NCI-H748 (cell line): ENCODE results near the gene DYNLRB2.

Experiments
- DNase-seq: peaks from one replicate; lab custom pipeline; 2025; ENCODE audit not compliant: unreplicated experiment; lab: John Stamatoyannopoulos, UW

Gene DYNLRB2

DNA sequence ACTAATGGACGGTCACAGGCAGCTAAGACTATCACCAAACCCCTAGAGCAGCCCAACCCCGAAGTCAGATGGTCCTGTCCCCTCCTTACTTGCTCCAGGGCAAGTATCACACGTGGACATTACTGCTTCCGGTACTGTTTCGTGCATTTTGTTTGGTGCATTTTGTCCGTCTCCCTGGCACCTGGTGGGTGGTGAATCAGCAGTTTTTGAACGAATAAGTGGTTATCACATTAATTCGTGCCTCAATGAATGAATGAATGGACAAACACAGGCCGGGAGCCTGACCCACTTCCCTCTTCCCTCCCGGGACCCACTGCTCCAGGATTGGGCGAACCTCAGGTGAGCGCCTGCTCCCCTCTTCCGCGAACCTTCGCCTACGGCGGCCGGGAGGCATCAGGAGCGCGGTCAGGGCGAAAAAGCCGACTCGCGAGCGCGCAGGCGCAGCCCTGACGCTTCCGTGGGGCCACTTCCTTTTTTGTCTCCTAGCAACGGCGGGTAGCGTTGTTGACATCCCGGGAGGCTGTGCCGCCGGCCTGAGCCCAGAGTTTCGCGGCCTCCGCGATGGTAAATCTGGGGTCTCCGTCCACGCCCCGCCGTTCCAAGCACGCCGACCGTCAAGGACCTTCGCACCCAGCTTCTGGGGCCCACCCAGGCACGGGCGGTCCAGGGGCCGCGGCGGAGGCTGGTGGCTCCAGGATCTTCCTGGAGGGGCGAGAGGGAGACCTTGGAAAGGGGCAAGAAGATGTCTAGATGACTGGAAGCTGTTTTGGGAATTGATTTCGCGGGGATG, at the start of gene DYNLRB2:
DYNLRB2 (plus strand) TSS at position 478 of the 790 bp plus-strand sequence; CDS start at position 562, 84 bp downstream.
- peak; percentile 93 for DNase-seq

DNA sequence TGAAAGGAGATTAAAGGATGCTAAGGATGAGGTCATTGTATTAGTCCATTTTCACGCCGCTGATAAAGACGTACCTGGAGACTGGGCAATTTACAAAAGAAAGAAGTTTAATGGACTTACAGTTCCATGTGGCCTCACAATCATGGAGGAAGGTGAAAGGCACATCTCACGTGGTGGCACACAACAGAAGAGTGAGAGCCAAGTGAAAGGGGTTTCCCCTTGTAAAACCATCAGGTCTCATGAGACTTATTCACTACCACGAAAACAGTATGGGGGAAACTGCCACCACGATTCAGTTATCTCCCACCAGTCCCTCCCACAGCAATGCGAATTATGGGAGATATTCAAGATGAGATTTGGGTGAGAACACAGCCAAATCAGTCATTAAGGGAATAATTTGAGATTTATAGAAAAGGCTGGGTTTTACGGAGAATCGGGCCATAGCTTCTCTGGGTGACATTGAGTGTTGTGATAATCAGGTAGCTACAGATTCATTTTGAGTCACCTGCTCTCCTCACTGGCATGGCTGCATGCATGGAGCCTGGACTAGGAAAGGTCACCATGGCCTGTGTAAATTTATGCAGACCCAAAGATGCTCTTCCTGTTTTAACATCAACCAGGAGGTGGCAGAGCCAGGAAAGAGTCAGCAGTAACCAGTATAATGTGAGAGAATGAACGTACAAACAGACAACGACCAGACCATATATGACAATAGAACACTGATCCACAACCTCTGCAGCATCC, 40.5 kb upstream of the DYNLRB2 start:
- DNase-seq, result no peak

GRCh38 chr16:80500961-80501525, 39.8 kb upstream of the DYNLRB2 start:
- no peak for DNase-seq

DNA sequence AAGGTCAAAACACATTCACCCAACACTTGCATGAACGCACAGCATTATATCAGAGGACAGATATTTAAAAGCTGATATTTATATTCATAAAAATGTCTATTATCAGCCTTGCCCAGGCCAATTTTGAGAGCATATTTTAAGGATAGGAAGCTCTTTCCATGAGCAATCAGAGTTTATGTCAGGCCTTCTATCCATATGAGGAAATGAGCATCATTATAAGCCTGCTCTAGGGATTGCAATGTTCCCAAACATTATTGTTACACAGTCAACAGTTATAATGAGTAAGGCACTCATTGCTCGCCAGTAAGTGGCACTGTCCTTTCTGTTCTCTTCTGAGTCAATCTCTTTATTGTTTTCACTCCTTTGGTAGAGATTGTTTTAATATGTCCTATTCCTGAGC, 37.7 kb upstream of the DYNLRB2 start:
- no peak for DNase-seq

GRCh38 chr16:80507538-80507937, 33.3 kb upstream of the DYNLRB2 start:
- no peak for DNase-seq

DNA sequence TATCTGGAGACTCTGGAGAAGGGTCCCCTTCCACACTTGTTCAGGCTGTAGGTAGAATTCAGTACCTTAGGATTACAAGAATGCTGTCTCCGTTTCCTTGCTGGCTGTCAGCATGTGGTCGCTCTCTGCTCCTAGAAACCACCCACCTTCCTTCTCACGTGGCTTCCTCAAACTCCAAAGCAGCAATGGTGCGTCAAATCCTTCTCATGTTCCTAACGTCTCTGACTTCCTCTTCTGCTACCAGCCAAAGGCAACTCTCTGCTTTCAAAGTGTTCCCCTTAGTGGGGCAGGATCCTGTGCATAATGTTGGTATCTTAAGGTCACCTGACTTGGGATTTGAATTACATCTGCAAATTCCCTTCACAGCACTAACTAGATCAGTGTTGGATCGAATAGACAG, 30.9 kb upstream of the DYNLRB2 start:
- no peak for DNase-seq

DNA sequence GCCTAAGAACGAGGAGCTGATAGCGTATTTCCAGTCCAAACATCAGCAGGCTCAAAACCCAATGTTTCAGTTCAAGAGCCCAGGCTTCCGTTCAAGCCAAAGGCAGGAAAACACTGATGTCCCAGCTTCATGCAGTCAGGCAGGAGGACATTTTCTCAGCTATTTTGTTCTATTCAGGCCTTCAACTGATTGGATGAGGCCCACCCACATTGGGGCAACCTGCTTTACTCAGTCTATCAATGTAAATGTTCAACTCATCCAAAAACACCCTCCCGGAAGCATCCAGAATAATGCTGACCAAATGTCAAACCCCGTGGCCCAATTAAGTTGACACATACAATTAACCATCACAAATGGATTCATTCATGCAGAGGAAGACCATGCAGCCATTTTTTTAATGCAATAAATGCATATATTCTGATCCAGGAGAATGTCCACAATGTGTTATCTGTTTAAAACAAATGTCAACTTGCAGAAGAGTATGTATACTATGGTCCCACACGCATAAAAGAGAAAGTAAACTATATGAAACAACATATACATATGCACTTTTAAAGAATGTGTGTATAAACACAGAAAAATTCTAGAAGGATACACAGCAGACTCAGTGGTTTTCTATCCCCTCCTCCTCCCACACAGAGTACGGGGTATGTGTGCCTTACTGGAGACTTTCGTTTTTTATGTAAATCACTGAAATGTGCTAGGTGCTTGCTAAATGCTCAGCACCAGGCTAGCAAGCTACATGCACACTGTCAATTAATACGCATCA, 28.8 kb upstream of the DYNLRB2 start:
- DNase-seq, result no peak

DNA sequence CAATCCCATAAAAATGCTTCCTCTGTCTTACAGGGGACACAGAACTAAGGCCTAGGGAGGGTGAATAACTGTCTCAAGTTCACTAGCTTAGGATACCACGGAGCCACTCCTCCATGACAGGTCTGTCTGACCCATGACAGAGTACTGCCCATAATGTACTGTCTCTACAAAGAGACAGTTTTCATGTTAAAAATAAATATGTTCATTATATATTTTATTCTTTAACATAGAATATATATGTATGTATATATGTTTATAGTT, 28.3 kb upstream of the DYNLRB2 start:
- DNase-seq, result no peak

GRCh38 chr16:80515374-80515773, 25.4 kb upstream of the DYNLRB2 start:
- DNase-seq, result no peak

DNA sequence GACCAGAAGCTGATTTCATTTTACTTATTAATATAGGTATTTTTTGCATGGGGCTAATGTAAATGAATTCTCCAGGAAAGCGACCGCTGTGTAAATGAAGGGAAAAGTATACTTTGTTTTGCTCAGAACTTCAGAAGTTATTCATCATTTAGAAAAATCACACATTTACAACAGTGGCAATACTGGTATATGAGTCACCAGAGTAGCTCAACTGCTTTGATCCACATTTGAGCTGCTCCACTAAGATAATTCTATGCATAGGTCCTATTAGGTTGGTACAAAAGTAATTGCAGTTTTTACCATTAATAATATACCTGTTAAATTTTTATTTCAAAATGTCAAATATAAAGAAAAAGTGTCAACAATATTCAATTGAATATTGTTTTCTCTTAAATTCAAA, 22.9 kb upstream of the DYNLRB2 start:
- no peak for DNase-seq

- DNase-seq, result no peak
Measured at GRCh38 chr16:80518436-80518835, 22.4 kb upstream of the DYNLRB2 start.

- DNase-seq, result no peak
Measured at GRCh38 chr16:80519189-80519588, 21.6 kb upstream of the DYNLRB2 start.

GRCh38 chr16:80525420-80525819, 15.4 kb upstream of the DYNLRB2 start:
- no peak for DNase-seq

DNA sequence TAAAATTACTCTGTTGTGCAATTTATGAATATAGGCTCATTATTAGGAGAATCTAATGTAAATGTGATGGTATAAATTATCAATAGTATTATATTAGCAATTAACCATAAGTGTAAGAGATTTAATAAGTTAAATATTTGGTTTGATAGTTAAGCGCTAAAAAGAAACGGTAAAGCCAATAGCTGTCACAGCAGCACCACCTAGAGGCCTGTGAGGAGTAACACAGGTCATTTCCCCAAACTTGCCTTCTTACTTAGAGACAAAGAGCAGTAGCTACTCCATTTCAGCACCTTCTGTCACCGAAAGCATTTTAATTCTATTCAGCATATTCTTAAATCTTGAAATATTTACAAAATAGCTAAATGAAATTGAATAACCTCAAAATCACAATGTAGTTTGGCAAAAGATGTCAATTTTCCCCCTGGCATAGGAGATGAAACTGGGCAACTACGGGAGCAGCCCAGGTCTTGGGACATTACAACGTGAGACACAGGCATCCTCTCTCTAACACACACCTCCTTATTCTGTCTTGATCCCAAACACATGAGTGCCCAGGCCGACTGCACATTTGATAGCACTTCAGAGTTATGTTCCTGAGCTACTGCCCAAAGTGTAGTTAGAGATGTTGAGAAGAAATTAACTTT, 14.3 kb upstream of the DYNLRB2 start:
- DNase-seq, result peak; percentile 40

DNA sequence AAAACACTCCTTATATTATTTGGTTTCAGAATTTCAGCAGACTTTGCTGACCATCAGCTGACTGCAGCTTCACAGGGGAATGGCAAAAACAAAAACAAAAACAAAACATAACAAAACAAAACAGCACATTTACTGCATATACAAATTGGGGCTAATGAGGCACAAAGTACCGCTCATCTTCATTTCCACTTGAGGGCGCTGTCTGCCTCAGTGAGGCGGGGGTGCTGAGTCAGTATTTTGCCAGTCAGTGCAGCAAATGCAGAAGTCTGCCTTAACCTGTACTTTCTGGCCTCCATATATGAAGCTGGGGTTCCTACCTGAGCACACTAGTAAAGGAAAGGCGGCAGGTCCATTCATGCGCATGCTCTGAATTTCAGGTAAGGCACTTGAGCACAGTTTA, 13.5 kb upstream of the DYNLRB2 start:
- DNase-seq, result peak; percentile 38

GRCh38 chr16:80530479-80530878, 10.3 kb upstream of the DYNLRB2 start:
- no peak for DNase-seq

DNA sequence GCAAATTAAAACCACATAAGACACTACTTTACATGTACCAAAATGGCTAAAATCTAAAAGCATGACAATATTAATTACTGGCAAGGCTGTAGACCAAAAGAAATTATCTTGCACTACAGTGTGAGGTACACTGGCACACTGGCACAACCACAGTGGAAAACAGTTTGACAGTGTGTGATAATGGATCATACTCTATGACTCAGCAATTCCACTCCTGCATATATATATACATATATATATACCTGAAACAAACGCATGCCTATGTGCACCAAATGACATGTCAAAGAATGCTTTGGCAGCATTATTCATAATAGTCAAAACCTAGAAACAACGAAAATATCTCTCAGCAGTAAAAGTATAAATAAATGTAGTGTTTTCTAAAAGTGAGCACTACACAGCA, 4.6 kb upstream of the DYNLRB2 start:
- no peak for DNase-seq

DNA sequence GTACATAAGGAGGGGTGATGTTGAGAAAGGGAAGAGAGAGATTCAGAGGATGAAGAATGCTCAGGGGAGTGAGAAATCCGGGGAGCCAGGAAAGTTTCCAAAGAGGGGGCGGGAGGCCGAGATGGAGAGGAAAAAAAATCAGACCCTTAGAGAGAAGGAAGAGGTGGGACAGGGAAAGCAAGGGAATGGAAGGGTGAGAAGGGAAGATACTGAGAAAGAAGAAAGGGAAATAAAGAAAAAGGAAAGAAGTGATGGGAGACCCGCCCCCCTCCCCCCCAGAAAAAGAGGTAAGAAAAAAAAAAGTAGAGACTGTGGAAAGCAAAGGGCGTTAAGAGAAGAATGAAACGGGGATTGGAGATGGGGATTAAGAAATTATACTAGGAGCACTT, 507 bp downstream of the DYNLRB2 start:
- no peak for DNase-seq

GRCh38 chr16:80543162-80543561, 2.4 kb downstream of the DYNLRB2 start:
- DNase-seq, result no peak

DNA sequence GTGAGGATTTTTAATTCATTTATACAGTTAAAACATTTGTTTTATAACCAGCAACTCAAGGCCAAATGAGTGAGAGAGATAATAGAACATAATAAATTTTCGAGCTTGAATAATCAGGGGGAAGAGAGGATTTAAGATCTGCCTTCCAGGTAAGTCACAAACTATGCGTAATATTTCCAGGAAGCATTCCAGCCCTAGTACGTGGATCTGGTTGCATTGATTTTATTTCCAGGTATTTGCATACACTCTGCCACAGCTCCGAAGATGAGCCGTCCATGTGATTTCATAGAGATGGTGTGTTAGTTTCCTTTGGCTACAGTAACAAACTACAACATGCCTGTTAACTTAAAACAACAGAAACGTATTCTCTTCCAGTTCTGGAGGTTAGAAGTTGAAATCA, 3.5 kb downstream of the DYNLRB2 start:
- no peak for DNase-seq

GRCh38 chr16:80546249-80546648, 5.5 kb downstream of the DYNLRB2 start:
- DNase-seq, result no peak
